H1 (cell line): Measurements from ENCODE around the gene MTERF1. TPM values are rescaled to one million over a fixed set of nuclear protein-coding genes. Genes with fewer than 3 reads are reported as not detected.

Source experiments
- CTCF ChIA-PET: fragments of 300-600 bp; sonication (Branson Sonifier 250); formaldehyde crosslinking; loops from one replicate; lab custom pipeline; 2021; ENCODE audit not compliant: partially characterized antibody; lab: Charles Lee
- POLR2A ChIA-PET: fragments of 300-600 bp; sonication (Branson Sonifier 250); formaldehyde crosslinking; loops from one replicate; lab custom pipeline; 2021; ENCODE audit warnings: inconsistent platforms; ENCODE audit not compliant: partially characterized antibody; lab: Charles Lee
- DNase-seq, 2 experiments: peaks; one replicate each; pipeline versions ENCODE4 v3.0.0 to v3.0.0-alpha.2; 2010 to 2022; ENCODE audit warnings: low spot score in 2 of 2, low read depth in 1 of 2, mixed read lengths in 1 of 2
- FAIRE-seq: peaks from 2 replicates; lab custom pipeline; 2011; peaks lifted over from hg19 to GRCh38; lab: Jason Lieb, UNC
- H2AFZ ChIP-seq: 2 replicates; pipeline ENCODE4 v1.8.1; 2012; ENCODE audit warnings: low read length, inconsistent platforms
- H2AK5ac ChIP-seq: 2 replicates; pipeline ENCODE4 v1.6.1; 2013; ENCODE audit warnings: low read depth, low read length
- H2BK120ac ChIP-seq: replicated peaks from 2 replicates; pipeline ENCODE3; 2013; ENCODE audit warnings: low read depth, low read length, inconsistent platforms
- H2BK12ac ChIP-seq: 2 replicates; pipeline ENCODE4 v1.6.1; 2013; ENCODE audit warnings: low read depth, low read length
- H2BK15ac ChIP-seq: 2 replicates; pipeline ENCODE4 v1.6.1; 2013; ENCODE audit warnings: low read length
- H2BK20ac ChIP-seq: 2 replicates; pipeline ENCODE4 v1.6.1; 2013; ENCODE audit warnings: low read length
- H2BK5ac ChIP-seq: 2 replicates; pipeline ENCODE4 v1.6.1; 2013; ENCODE audit warnings: low read depth, low read length
- H3K14ac ChIP-seq: 2 replicates; pipeline ENCODE4 v1.6.1; 2013; ENCODE audit warnings: inconsistent platforms; ENCODE audit not compliant: insufficient read length
- H3K18ac ChIP-seq: 2 replicates; pipeline ENCODE4 v1.6.1; 2013; ENCODE audit warnings: low read length; ENCODE audit errors: extremely low read depth
- H3K23ac ChIP-seq: 2 replicates; pipeline ENCODE4 v1.6.1; 2013; ENCODE audit warnings: inconsistent platforms; ENCODE audit not compliant: insufficient read length
- H3K23me2 ChIP-seq: 2 replicates; pipeline ENCODE4 v1.6.1; 2013; ENCODE audit warnings: low read depth, low read length
- H3K27ac ChIP-seq: 2 replicates; pipeline ENCODE4 v1.6.1; 2011; ENCODE audit warnings: low read depth, low read length, inconsistent platforms
- H3K27me3 ChIP-seq, 4 experiments: replicated peaks in 1 of 4; 1 replicate in 1 of 4; 2 replicates in 3 of 4; pipeline versions ENCODE4 v1.6.1 to v1.8.1; 2011 to 2013; ENCODE audit warnings: low read length in 3 of 4, mild to moderate bottlenecking in 3 of 4, inconsistent platforms in 2 of 4, mixed read lengths in 2 of 4, moderate library complexity in 1 of 4; ENCODE audit not compliant: control insufficient read depth in 3 of 4, insufficient read depth in 3 of 4; ENCODE audit errors: extremely low read depth in 1 of 4
- H3K36me3 ChIP-seq, 4 experiments: 2 replicates each; pipeline versions ENCODE4 v1.6.1 to v1.8.1; 2011 to 2013; ENCODE audit warnings: mild to moderate bottlenecking in 4 of 4, low read length in 3 of 4, moderate library complexity in 2 of 4, control low read depth in 1 of 4, inconsistent platforms in 1 of 4; ENCODE audit not compliant: insufficient read depth in 4 of 4, control insufficient read depth in 2 of 4
- H3K4ac ChIP-seq: replicated peaks from 2 replicates; pipeline ENCODE3; 2013; ENCODE audit warnings: low read length, low read depth, mixed read lengths, inconsistent platforms; ENCODE audit not compliant: insufficient read length
- H3K4me1 ChIP-seq, 4 experiments: replicated peaks in 1 of 4; 1 replicate in 1 of 4; 2 replicates in 3 of 4; pipeline versions ENCODE4 v1.6.1 to v1.8.1; 2011 to 2013; ENCODE audit warnings: low read length in 3 of 4, inconsistent platforms in 2 of 4, mixed read lengths in 1 of 4; ENCODE audit not compliant: insufficient read depth in 4 of 4, control insufficient read depth in 3 of 4
- H3K4me2 ChIP-seq, 2 experiments: 2 replicates each; pipeline versions ENCODE4 v1.6.1 to v1.8.1; 2011 to 2013; ENCODE audit warnings: low read depth in 2 of 2, low read length in 2 of 2, control low read depth in 1 of 2, inconsistent platforms in 1 of 2, mild to moderate bottlenecking in 1 of 2; ENCODE audit not compliant: insufficient read depth in 1 of 2
- H3K4me3 ChIP-seq, 4 experiments: fragments of 200-600, 300-600 bp in 1 of 4; sonication (generic), shearing (Covaris generic), sonication (Bioruptor Twin) in 1 of 4; 2 replicates each; pipeline versions ENCODE4 v1.5.1 to v1.8.1; 2011 to 2016; ENCODE audit warnings: low read length in 4 of 4, low read depth in 3 of 4, control low read depth in 2 of 4, inconsistent platforms in 2 of 4, mild to moderate bottlenecking in 2 of 4, mixed read lengths in 1 of 4, moderate library complexity in 1 of 4; ENCODE audit not compliant: insufficient read depth in 2 of 4; ENCODE audit errors: extremely low read depth in 1 of 4
- H3K56ac ChIP-seq: replicated peaks from 2 replicates; pipeline ENCODE3; 2013; ENCODE audit warnings: low read depth, mild to moderate bottlenecking, mixed read lengths, low read length, inconsistent platforms; ENCODE audit not compliant: insufficient read length
- H3K79me1 ChIP-seq: 2 replicates; pipeline ENCODE4 v1.6.1; 2013; ENCODE audit warnings: low read depth, low read length, control low read depth
- H3K79me2 ChIP-seq, 2 experiments: 2 replicates each; pipeline versions ENCODE4 v1.6.1 to v1.8.1; 2012 to 2013; ENCODE audit warnings: low read length in 2 of 2, mild to moderate bottlenecking in 2 of 2, inconsistent platforms in 1 of 2; ENCODE audit not compliant: insufficient read depth in 2 of 2, control insufficient read depth in 1 of 2
- H3K9ac ChIP-seq, 4 experiments: replicated peaks in 1 of 4; 1 replicate in 1 of 4; 2 replicates in 3 of 4; pipeline versions ENCODE4 v1.6.1 to v1.8.1; 2011 to 2013; ENCODE audit warnings: low read depth in 3 of 4, low read length in 3 of 4, control low read depth in 2 of 4, mild to moderate bottlenecking in 2 of 4, moderate library complexity in 2 of 4, inconsistent platforms in 1 of 4; ENCODE audit errors: extremely low read depth in 1 of 4
- H3K9me3 ChIP-seq, 2 experiments: 2 replicates each; pipeline versions ENCODE4 v1.6.1 to v1.8.1; 2012 to 2013; ENCODE audit warnings: mild to moderate bottlenecking in 2 of 2, moderate library complexity in 2 of 2, control low read depth in 1 of 2, inconsistent platforms in 1 of 2, low read depth in 1 of 2, low read length in 1 of 2, mixed read lengths in 1 of 2; ENCODE audit not compliant: insufficient read depth in 2 of 2
- H4K20me1 ChIP-seq, 2 experiments: replicated peaks in 1 of 2; 2 replicates each; pipeline versions ENCODE3 to v1.8.1; 2011 to 2013; ENCODE audit warnings: inconsistent platforms in 2 of 2, low read length in 2 of 2, mild to moderate bottlenecking in 1 of 2; ENCODE audit not compliant: insufficient read depth in 2 of 2, control insufficient read depth in 1 of 2
- H4K5ac ChIP-seq: 2 replicates; pipeline ENCODE4 v1.6.1; 2013; ENCODE audit warnings: low read length, low read depth, mixed read lengths, inconsistent platforms; ENCODE audit not compliant: insufficient read length
- H4K8ac ChIP-seq: 2 replicates; pipeline ENCODE4 v1.8.0; 2013; ENCODE audit warnings: mild to moderate bottlenecking, moderate library complexity, low read length, inconsistent platforms; ENCODE audit not compliant: insufficient read depth; ENCODE audit errors: extremely low read depth
- H4K91ac ChIP-seq: replicated peaks from 2 replicates; pipeline ENCODE3; 2013; ENCODE audit warnings: low read length, mixed read lengths, inconsistent platforms; ENCODE audit not compliant: insufficient read length
- ATF3 ChIP-seq: IDR thresholded peaks from 2 replicates; pipeline ENCODE4 v1.6.1; 2011; ENCODE audit warnings: low read depth, mild to moderate bottlenecking, low read length; ENCODE audit not compliant: insufficient read depth
- BRCA1 ChIP-seq: IDR thresholded peaks from 2 replicates; pipeline ENCODE4 v1.6.1; 2012; ENCODE audit warnings: low read depth, low read length, improper control_type of control experiment
- CHD1 ChIP-seq: IDR thresholded peaks from 2 replicates; pipeline ENCODE4 v1.6.1; 2012; ENCODE audit warnings: low read depth, low read length, improper control_type of control experiment
- RNF2 ChIP-seq: fragments of 200-900, 300-1000 bp; sonication (generic); IDR thresholded peaks from 2 replicates; pipeline ENCODE4 v1.7.1; 2016; ENCODE audit warnings: borderline replicate concordance, low read depth, mild to moderate bottlenecking, antibody characterized with exemption, low read length; ENCODE audit not compliant: poor library complexity, severe bottlenecking; ENCODE audit errors: missing control alignments
- SP2 ChIP-seq: IDR thresholded peaks from 2 replicates; pipeline ENCODE4 v1.6.1; 2012; ENCODE audit warnings: mild to moderate bottlenecking, low read length, inconsistent platforms
- TBP ChIP-seq: IDR thresholded peaks from 2 replicates; pipeline ENCODE4 v1.6.1; 2011; ENCODE audit warnings: low read depth, low read length, improper control_type of control experiment
- WGBS, 2 experiments: shearing (Covaris generic) in 1 of 2; methylation state at CpG; one replicate each; pipeline versions ENCODE4 v1.1.6 to v1.1.7; 2013 to 2015; ENCODE audit warnings: low lambda C conversion rate in 2 of 2, mixed read lengths in 2 of 2, inconsistent platforms in 1 of 2, low coverage in 1 of 2, missing lambda C conversion rate in 1 of 2; ENCODE audit not compliant: insufficient replicate concordance in 2 of 2, insufficient coverage in 1 of 2, insufficient read length in 1 of 2; ENCODE audit errors: extremely low coverage in 1 of 2, missing lambda C conversion rate in 1 of 2; 5-methylcytosine and 5-hydroxymethylcytosine counted together
- polyA plus RNA-seq, 7 experiments: library from polyadenylated mRNA; depleted of rRNA in 3 of 7; stranded (reverse) in 5 of 7; unstranded in 2 of 7; fragments of >200 nt in 5 of 7; fragments of 200-250 nt in 2 of 7; gene quantifications; 1 replicate in 5 of 7; 2 replicates in 1 of 7; 4 replicates in 1 of 7; pipeline versions ENCODE4 v1.2.1 to v1.2.3, GENCODE V29; 2011 to 2013; ENCODE audit warnings: missing spikeins in 2 of 7, mixed read lengths in 2 of 7
- total RNA-seq: library from RNA; stranded (reverse); fragmentation: NEBNext Ultra II Directional; extraction: Animal tissue kit (Norgen Biotek cat#: 25700); gene quantifications from 2 replicates; pipeline ENCODE4 v1.2.1, GENCODE V29; 2021

Gene MTERF1
- total and polyA plus RNA-seq, 2 of the 8 experiments (the other 6 are each of a cell fraction or from before 2014, with no cell fraction given) = 4.5 to 12.6 TPM

GRCh38 chr7:91918356-91918755 lies 37.9 kb upstream of the MTERF1 start:
- Histone ChIP-seq H2BK5ac (no peak overlapping the region), H3K27me3 (no peaks in the 10 kb centered on the region), H3K18ac (no peak overlapping the region), H2AK5ac (no peak overlapping the region), H3K9me3 (no peaks in the 10 kb centered on the region), H3K56ac (no peak overlapping the region), H3K4me2 (no peak overlapping the region), H4K20me1 (no peaks in the 10 kb centered on the region), H3K27ac (no peak overlapping the region), H3K23ac (no peak overlapping the region), H3K79me2 (no peaks in the 10 kb centered on the region), H2AFZ (no peak overlapping the region), H2BK12ac (no peak overlapping the region), H4K91ac (no peak overlapping the region), H3K4me3 (no peak overlapping the region), H4K8ac (no peak overlapping the region), H2BK15ac (no peak overlapping the region), H3K4ac (no peak overlapping the region), H2BK20ac (no peak overlapping the region), H3K36me3 (no peaks in the 10 kb centered on the region), H4K5ac (no peak overlapping the region), H2BK120ac (no peak overlapping the region), H3K4me1 (no peaks in the 10 kb centered on the region), H3K79me1 (no peaks in the 10 kb centered on the region), H3K23me2 (no peaks in the 10 kb centered on the region), H3K9ac (no peak overlapping the region), H3K14ac (no peak overlapping the region)
- TF ChIP-seq BRCA1 (no peak), SP2 (no peak), RNF2 (no peak), CHD1 (no peak), TBP (no peak), ATF3 (no peak)
- DNase-seq (no peak), FAIRE-seq (no peak)
- WGBS, 2 experiments = 96% methylated on average over 1 of the region's 1 CpG; no CpG with 5 or more reads in 1 of the 2 experiments
- ChIA-PET POLR2A (no interaction called here), CTCF (no interaction called here)
